Loucy (cell line): ENCODE data around the gene RRP1B.

Experiments
- CTCF ChIP-seq: fragments of 200-600 bp; sonication (generic); conservative IDR thresholded peaks from 2 replicates; pipeline ENCODE4 v1.5.1; 2014; ENCODE audit warnings: mild to moderate bottlenecking, antibody characterized with exemption, low read length
- EZH2phosphoT487 ChIP-seq: fragments of 200-600 bp; IDR thresholded peaks from 2 replicates; pipeline ENCODE4 v1.6.1; 2018; ENCODE audit warnings: antibody characterized with exemption, mild to moderate bottlenecking, moderate library complexity, borderline replicate concordance

DNA sequence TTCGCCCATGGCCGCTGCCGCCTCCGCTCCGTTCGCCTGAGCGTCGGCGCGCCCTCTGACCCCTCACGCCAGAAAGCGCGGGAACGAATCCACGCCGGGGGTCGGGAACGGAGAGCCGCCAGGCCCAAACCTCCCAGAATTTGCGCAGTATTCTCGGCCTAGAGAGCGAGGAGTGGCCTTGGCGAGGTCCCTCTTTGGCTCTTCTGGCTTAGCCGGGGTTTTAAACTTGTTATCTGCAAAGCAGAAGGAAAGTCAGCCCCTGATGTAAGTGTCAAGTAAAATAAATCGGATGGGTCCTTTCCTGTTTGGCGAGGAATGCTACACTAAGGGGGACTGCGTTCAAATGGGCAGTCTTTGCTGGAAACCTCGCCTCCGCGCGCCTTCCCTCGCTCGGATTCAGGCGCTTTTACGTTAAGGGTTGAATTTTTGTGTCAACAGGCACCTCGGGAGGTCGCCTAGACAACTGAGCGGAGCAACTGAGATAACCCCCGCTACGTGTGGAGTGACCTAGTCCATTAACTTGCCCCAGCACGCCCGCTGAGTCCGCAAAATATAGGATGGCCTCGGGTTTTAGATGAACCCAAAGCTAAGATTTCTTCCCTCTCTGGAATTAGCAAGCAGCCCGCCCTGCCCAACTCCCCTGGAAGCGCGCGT is 1.1 kb upstream of the RRP1B start:
- TF ChIP-seq CTCF (no peak), EZH2phosphoT487 (no peak)
